Measurements from ENCODE around the gene IL12RB1. TPM values are rescaled to one million over a fixed set of nuclear protein-coding genes. Genes with fewer than 3 reads are reported as not detected.

IL12RB1 gene
- total and polyA plus RNA-seq, 2 of the 13 experiments (the other 11 are each of a cell fraction or from before 2014, with no cell fraction given): 0.03 to 0.04 TPM

DNA sequence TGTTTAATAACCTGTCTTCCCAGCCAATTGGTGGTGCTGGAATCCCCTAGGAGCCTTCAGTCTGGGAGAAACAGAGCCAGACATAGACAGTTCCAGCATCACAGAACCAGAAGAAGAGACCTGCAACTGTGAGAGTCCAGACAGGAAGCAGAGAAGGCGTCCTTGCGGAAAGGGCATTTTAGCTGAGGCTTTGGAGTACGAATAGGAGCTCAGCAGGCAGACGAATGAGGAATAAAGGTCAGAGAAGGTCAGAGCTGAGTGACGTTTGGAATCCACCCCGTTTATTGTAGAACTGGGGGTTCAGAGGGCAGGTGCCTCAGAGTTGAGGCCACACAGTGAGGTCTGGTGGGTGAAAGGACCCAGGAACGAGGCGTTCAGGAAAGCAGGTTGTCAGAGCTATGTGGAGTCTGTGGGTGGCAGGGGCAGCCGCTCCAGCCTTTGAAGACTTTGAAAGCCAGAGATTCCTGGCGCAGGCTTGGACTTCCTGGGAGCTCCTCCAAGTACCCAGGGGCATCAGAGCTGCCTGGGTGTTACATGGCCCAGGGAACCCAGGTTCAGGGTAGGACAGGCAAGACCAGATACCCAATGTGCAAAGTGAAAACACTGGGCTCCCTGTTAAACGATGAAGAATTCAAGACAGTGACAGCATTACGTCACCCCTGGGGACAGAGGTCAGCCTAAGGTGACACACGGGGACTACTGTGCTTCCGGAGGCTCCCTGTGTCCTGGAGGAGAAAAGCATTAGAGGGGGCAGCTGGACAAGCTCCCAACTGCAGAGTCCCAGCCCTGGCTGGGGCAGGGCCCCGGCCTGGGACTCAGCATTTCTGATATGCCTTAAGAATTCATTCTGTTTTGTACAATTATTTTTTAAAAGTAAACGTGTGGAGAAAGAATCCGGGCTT, 73.3 kb downstream of the IL12RB1 start (continued):
- TF ChIP-seq FOXK1 (CRISPR knock-in tag; IDR thresholded peaks at IDR 0.05; ENCODE audit: borderline replicate concordance, low read depth) (peak; percentile 72; the same call in 1 of the 2 replicates), ARNT (IDR thresholded peaks at IDR 0.05) (no peak), FOXA1 (IDR thresholded peaks at IDR 0.05) (no peak), FOXA1 (CRISPR knock-in tag; IDR thresholded peaks at IDR 0.05) (peak; percentile 52; the same call in 1 of the 2 replicates), SP2 (CRISPR knock-in tag; IDR thresholded peaks at IDR 0.05) (no peak), HIVEP1 (CRISPR knock-in tag; IDR thresholded peaks at IDR 0.05) (no peak), MEIS2 (CRISPR knock-in tag; IDR thresholded peaks at IDR 0.05) (peak; percentile 91), NFIB (CRISPR knock-in tag; IDR thresholded peaks at IDR 0.05; ENCODE audit: borderline replicate concordance) (no peak), JUN (CRISPR knock-in tag; IDR thresholded peaks at IDR 0.05) (peak; percentile 97), ZBTB38 (CRISPR knock-in tag; IDR thresholded peaks at IDR 0.05) (no peak), TARDBP (CRISPR knock-in tag; IDR thresholded peaks at IDR 0.05) (peak; percentile 83), HNRNPL (IDR thresholded peaks at IDR 0.05; ENCODE audit: low read depth, low read length) (peak; percentile 82), PITX1 (CRISPR knock-in tag; IDR thresholded peaks at IDR 0.05) (peak; percentile 74; the same call in 1 of the 2 replicates)
- TF ChIP-seq, protein P1, sequence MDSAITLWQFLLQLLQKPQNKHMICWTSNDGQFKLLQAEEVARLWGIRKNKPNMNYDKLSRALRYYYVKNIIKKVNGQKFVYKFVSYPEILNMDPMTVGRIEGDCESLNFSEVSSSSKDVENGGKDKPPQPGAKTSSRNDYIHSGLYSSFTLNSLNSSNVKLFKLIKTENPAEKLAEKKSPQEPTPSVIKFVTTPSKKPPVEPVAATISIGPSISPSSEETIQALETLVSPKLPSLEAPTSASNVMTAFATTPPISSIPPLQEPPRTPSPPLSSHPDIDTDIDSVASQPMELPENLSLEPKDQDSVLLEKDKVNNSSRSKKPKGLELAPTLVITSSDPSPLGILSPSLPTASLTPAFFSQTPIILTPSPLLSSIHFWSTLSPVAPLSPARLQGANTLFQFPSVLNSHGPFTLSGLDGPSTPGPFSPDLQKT (CRISPR knock-in tag; IDR thresholded peaks at IDR 0.05; ENCODE audit: borderline replicate concordance): no peak
- TF ChIP-seq, protein P2, sequence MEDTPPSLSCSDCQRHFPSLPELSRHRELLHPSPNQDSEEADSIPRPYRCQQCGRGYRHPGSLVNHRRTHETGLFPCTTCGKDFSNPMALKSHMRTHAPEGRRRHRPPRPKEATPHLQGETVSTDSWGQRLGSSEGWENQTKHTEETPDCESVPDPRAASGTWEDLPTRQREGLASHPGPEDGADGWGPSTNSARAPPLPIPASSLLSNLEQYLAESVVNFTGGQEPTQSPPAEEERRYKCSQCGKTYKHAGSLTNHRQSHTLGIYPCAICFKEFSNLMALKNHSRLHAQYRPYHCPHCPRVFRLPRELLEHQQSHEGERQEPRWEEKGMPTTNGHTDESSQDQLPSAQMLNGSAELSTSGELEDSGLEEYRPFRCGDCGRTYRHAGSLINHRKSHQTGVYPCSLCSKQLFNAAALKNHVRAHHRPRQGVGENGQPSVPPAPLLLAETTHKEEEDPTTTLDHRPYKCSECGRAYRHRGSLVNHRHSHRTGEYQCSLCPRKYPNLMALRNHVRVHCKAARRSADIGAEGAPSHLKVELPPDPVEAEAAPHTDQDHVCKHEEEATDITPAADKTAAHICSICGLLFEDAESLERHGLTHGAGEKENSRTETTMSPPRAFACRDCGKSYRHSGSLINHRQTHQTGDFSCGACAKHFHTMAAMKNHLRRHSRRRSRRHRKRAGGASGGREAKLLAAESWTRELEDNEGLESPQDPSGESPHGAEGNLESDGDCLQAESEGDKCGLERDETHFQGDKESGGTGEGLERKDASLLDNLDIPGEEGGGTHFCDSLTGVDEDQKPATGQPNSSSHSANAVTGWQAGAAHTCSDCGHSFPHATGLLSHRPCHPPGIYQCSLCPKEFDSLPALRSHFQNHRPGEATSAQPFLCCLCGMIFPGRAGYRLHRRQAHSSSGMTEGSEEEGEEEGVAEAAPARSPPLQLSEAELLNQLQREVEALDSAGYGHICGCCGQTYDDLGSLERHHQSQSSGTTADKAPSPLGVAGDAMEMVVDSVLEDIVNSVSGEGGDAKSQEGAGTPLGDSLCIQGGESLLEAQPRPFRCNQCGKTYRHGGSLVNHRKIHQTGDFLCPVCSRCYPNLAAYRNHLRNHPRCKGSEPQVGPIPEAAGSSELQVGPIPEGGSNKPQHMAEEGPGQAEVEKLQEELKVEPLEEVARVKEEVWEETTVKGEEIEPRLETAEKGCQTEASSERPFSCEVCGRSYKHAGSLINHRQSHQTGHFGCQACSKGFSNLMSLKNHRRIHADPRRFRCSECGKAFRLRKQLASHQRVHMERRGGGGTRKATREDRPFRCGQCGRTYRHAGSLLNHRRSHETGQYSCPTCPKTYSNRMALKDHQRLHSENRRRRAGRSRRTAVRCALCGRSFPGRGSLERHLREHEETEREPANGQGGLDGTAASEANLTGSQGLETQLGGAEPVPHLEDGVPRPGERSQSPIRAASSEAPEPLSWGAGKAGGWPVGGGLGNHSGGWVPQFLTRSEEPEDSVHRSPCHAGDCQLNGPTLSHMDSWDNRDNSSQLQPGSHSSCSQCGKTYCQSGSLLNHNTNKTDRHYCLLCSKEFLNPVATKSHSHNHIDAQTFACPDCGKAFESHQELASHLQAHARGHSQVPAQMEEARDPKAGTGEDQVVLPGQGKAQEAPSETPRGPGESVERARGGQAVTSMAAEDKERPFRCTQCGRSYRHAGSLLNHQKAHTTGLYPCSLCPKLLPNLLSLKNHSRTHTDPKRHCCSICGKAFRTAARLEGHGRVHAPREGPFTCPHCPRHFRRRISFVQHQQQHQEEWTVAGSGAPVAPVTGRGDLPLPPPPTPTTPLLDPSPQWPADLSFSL (CRISPR knock-in tag; IDR thresholded peaks at IDR 0.05): no peak
- TF ChIP-seq, protein P3, sequence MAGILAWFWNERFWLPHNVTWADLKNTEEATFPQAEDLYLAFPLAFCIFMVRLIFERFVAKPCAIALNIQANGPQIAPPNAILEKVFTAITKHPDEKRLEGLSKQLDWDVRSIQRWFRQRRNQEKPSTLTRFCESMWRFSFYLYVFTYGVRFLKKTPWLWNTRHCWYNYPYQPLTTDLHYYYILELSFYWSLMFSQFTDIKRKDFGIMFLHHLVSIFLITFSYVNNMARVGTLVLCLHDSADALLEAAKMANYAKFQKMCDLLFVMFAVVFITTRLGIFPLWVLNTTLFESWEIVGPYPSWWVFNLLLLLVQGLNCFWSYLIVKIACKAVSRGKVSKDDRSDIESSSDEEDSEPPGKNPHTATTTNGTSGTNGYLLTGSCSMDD (CRISPR knock-in tag; IDR thresholded peaks at IDR 0.05): no peak
- TF ChIP-seq, protein P4, sequence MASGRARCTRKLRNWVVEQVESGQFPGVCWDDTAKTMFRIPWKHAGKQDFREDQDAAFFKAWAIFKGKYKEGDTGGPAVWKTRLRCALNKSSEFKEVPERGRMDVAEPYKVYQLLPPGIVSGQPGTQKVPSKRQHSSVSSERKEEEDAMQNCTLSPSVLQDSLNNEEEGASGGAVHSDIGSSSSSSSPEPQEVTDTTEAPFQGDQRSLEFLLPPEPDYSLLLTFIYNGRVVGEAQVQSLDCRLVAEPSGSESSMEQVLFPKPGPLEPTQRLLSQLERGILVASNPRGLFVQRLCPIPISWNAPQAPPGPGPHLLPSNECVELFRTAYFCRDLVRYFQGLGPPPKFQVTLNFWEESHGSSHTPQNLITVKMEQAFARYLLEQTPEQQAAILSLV (CRISPR knock-in tag; IDR thresholded peaks at IDR 0.05; ENCODE audit: borderline replicate concordance): no peak
